ENCODE measurements around the gene BCL7C.

The BCL7C gene

DNA sequence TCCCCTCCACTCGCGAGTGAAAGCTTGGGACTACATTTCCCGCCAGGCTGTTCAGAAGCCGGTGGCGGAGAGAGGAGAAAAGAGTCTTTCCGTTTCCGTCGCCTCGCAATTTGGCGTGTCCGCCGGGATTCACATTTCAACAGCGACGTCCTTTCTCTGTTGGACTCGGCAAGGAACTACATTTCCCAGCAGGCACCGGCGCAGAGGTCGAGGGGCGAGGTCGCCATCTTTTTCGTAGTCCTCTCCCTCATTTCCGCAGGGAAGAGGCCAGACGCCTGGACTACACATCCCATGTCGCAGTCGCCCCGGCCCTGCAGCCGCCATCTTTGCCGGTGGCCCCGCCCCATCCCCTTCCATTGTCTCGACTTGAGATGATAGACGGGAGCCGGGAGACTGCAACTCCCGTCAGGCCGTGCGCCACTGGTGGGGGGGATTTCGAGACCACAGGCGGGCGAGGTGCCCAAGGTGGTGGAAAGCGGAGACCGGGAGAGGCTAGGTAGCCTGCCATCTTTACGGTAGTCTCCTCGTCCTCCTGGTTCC lies 28.6 kb upstream of the BCL7C start:
- peak; percentile 99 for DNase-seq (ENCODE audit: extremely low read depth, low read depth)

GRCh38 chr16:30921748-30922419 lies 28.0 kb upstream of the BCL7C start:
- DNase-seq (ENCODE audit: extremely low read depth, low read depth) = peak; percentile 64
- TF ChIP-seq, protein P1, sequence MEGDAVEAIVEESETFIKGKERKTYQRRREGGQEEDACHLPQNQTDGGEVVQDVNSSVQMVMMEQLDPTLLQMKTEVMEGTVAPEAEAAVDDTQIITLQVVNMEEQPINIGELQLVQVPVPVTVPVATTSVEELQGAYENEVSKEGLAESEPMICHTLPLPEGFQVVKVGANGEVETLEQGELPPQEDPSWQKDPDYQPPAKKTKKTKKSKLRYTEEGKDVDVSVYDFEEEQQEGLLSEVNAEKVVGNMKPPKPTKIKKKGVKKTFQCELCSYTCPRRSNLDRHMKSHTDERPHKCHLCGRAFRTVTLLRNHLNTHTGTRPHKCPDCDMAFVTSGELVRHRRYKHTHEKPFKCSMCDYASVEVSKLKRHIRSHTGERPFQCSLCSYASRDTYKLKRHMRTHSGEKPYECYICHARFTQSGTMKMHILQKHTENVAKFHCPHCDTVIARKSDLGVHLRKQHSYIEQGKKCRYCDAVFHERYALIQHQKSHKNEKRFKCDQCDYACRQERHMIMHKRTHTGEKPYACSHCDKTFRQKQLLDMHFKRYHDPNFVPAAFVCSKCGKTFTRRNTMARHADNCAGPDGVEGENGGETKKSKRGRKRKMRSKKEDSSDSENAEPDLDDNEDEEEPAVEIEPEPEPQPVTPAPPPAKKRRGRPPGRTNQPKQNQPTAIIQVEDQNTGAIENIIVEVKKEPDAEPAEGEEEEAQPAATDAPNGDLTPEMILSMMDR (IDR thresholded peaks at IDR 0.05; ENCODE audit: low read depth, low read length) = peak; percentile 88

More for the DNA sequence above, 28.6 kb upstream of the BCL7C start:
- TF ChIP-seq, protein P1 (IDR thresholded peaks at IDR 0.05; ENCODE audit: low read depth, low read length) = no peak

- no peak for DNase-seq (ENCODE audit: extremely low read depth, low read depth)
- TF ChIP-seq, protein P1 (IDR thresholded peaks at IDR 0.05; ENCODE audit: low read depth, low read length) = no peak
Measured at GRCh38 chr16:30921459-30921747, 27.5 kb upstream of the BCL7C start.

- DNase-seq (ENCODE audit: extremely low read depth, low read depth) = no peak
- TF ChIP-seq, protein P1 (IDR thresholded peaks at IDR 0.05; ENCODE audit: low read depth, low read length) = no peak
Measured at GRCh38 chr16:30920891-30921290, 27.0 kb upstream of the BCL7C start.

GRCh38 chr16:30918614-30919013 lies 24.7 kb upstream of the BCL7C start:
- TF ChIP-seq, protein P1 (IDR thresholded peaks at IDR 0.05; ENCODE audit: low read depth, low read length) = no peak
- no peak for DNase-seq (ENCODE audit: extremely low read depth, low read depth)

GRCh38 chr16:30914830-30915229 lies 21.0 kb upstream of the BCL7C start:
- TF ChIP-seq, protein P1 (IDR thresholded peaks at IDR 0.05; ENCODE audit: low read depth, low read length) = no peak
- no peak for DNase-seq (ENCODE audit: extremely low read depth, low read depth)

GRCh38 chr16:30912794-30913412 lies 19.0 kb upstream of the BCL7C start:
- DNase-seq (ENCODE audit: extremely low read depth, low read depth) = no peak

More at GRCh38 chr16:30912794-30913412, 19.0 kb upstream of the BCL7C start:
- TF ChIP-seq, protein P1 (IDR thresholded peaks at IDR 0.05; ENCODE audit: low read depth, low read length) = no peak

All from AG09319 (cell line).